ENCODE results near the gene TOMM40L.
A peak's percentile ranks its signal among the peaks of the same experiment; 100 is the strongest.

GRCh38 chr1:161192476-161193465, 33.1 kb upstream of the TOMM40L start:
- TF ChIP-seq CTCF (IDR thresholded peaks at IDR 0.05; ENCODE audit: low read length) = peak; percentile 95
- TF ChIP-seq EZH2 (IDR thresholded peaks at IDR 0.05; ENCODE audit: borderline replicate concordance, low read length) = no peak
